ENCODE results near the gene LRRC7.
A peak's percentile ranks its signal among the peaks of the same experiment; 100 is the strongest.
"Not testable (repeated sequence)": the region's sequence is repeated elsewhere in the genome, so short reads cannot be mapped to it uniquely, and the experiment has no call there.

The LRRC7 gene

GRCh38 chr1:69914976-69915765, 347.4 kb downstream of the LRRC7 start:
- H3K36me3 Mint-ChIP-seq (ENCODE audit: low read depth) = no peaks in the 10 kb centered on the region
- no peak overlapping the region for H3K4me3 Mint-ChIP-seq
- TF ChIP-seq, protein P1, sequence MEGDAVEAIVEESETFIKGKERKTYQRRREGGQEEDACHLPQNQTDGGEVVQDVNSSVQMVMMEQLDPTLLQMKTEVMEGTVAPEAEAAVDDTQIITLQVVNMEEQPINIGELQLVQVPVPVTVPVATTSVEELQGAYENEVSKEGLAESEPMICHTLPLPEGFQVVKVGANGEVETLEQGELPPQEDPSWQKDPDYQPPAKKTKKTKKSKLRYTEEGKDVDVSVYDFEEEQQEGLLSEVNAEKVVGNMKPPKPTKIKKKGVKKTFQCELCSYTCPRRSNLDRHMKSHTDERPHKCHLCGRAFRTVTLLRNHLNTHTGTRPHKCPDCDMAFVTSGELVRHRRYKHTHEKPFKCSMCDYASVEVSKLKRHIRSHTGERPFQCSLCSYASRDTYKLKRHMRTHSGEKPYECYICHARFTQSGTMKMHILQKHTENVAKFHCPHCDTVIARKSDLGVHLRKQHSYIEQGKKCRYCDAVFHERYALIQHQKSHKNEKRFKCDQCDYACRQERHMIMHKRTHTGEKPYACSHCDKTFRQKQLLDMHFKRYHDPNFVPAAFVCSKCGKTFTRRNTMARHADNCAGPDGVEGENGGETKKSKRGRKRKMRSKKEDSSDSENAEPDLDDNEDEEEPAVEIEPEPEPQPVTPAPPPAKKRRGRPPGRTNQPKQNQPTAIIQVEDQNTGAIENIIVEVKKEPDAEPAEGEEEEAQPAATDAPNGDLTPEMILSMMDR (IDR thresholded peaks at IDR 0.05; ENCODE audit: unreplicated experiment in 3 of 3) = no peak
- H3K27me3 Mint-ChIP-seq (ENCODE audit: low read depth) = no peaks in the 10 kb centered on the region
- H3K27ac Mint-ChIP-seq = peak overlapping the region; percentile 83 to 92 (median 86)
- H3K4me1 Mint-ChIP-seq = peaks cover 17% of the 10 kb centered on the region
- peaks cover 6% of the 10 kb centered on the region for H3K9me3 Mint-ChIP-seq

DNA sequence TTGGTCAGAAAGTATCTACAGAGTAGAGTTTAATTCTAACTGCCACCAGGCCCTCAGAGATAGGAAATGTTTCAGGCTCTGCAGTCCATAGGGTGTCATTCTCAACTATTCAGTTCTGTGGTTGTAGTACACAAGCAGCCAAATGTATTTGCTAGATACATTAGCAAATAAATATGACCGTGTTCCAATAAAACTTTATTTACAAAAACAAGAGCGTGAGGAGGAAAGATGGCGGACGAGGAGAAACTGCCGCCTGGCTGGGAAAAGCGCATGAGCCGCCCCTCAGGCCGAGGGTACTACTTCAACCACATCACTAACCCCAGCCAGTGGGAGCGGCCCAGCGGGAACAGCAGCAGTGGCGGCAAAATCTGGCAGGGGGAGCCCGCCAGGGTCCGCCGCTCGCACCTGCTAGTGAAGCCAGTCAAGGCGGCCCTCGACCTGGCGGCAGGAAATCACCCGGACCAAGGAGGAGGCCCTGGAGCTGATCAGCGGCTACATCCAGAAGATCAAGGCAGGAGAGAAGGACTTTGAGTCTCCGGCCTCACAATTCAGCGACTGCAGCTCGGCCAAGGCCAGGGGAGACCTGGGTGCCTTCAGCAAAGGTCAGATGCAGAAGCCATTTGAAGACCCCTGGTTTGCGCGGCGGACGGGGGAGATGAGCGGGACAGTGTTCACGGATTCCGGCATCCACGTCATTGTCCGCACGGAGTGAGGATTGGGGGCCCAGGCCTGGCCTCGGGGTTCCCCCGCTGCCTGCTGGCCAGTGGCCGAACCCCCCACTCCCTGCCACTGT, 351.6 kb downstream of the LRRC7 start:
- Mint-ChIP-seq H3K9me3 (peaks cover 2% of the 10 kb centered on the region), H3K4me1 (peaks cover 10% of the 10 kb centered on the region), H3K36me3 (ENCODE audit: low read depth) (no peaks in the 10 kb centered on the region), H3K4me3 (no peak overlapping the region), H3K27ac (no peak overlapping the region), H3K27me3 (ENCODE audit: low read depth) (no peaks in the 10 kb centered on the region)
- TF ChIP-seq, protein P1 (IDR thresholded peaks at IDR 0.05; ENCODE audit: unreplicated experiment in 3 of 3) = no peak

GRCh38 chr1:69919922-69920273, 352.2 kb downstream of the LRRC7 start:
- no peak overlapping the region for H3K27ac Mint-ChIP-seq
- H3K4me3 Mint-ChIP-seq = no peak overlapping the region
- H3K4me1 Mint-ChIP-seq = peaks cover 7% of the 10 kb centered on the region
- TF ChIP-seq, protein P1 (IDR thresholded peaks at IDR 0.05; ENCODE audit: unreplicated experiment in 3 of 3) = no peak
- H3K9me3 Mint-ChIP-seq = peaks cover 2% of the 10 kb centered on the region
- no peaks in the 10 kb centered on the region for H3K36me3 Mint-ChIP-seq (ENCODE audit: low read depth)
- H3K27me3 Mint-ChIP-seq (ENCODE audit: low read depth) = no peaks in the 10 kb centered on the region

GRCh38 chr1:69920426-69920825, 352.7 kb downstream of the LRRC7 start:
- H3K36me3 Mint-ChIP-seq (ENCODE audit: low read depth) = no peaks in the 10 kb centered on the region

DNA sequence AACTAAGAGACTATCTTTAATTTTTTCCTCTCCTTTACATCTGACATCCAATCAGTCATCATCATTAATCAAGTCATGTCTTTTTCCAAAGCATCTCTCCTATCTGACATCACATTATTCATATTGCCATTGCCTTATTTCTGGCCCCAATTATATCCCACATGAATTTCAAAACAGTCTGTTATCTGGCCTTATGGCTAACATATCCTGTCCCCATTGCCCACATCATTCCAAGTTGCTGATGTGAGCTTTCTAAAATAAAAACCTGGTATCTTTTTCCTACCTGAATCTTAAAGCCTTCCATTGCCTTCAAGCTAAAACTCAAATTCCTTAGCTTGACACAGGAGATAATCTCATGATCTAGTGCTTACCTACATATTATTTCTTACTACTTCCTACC, 353.8 kb downstream of the LRRC7 start:
- TF ChIP-seq, protein P1 (IDR thresholded peaks at IDR 0.05; ENCODE audit: unreplicated experiment in 3 of 3) = no peak
- Mint-ChIP-seq H3K9me3 (peaks cover 3% of the 10 kb centered on the region), H3K36me3 (ENCODE audit: low read depth) (no peaks in the 10 kb centered on the region), H3K4me3 (no peak overlapping the region), H3K4me1 (no peaks in the 10 kb centered on the region), H3K27me3 (ENCODE audit: low read depth) (no peaks in the 10 kb centered on the region), H3K27ac (no peak overlapping the region)

More at GRCh38 chr1:69920426-69920825, 352.7 kb downstream of the LRRC7 start:
- peaks cover 2% of the 10 kb centered on the region for H3K4me1 Mint-ChIP-seq
- H3K4me3 Mint-ChIP-seq = no peak overlapping the region
- peaks cover 2% of the 10 kb centered on the region for H3K9me3 Mint-ChIP-seq
- TF ChIP-seq, protein P1 (IDR thresholded peaks at IDR 0.05; ENCODE audit: unreplicated experiment in 3 of 3) = no peak
- no peak overlapping the region for H3K27ac Mint-ChIP-seq
- no peaks in the 10 kb centered on the region for H3K27me3 Mint-ChIP-seq (ENCODE audit: low read depth)

DNA sequence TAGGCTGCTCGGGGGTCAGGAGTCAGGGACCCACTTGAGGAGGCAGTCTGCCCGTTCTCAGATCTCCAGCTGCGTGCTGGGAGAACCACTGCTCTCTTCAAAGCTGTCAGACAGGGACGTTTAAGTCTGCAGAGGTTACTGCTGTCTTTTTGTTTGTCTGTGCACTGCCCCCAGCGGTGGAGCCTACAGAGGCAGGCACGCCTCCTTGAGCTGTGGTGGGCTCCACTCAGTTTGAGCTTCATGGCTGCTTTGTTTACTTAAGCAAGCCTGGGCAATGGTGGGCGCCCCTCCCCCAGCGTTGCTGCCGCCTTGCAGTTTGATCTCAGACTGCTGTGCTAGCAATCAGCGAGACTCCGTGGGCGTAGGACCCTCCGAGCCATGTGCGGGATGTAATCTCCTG, 360.5 kb downstream of the LRRC7 start:
- not testable (repeated sequence) for H3K4me3 Mint-ChIP-seq; H3K36me3 Mint-ChIP-seq (ENCODE audit: low read depth); H3K27me3 Mint-ChIP-seq (ENCODE audit: low read depth); H3K27ac Mint-ChIP-seq; H3K4me1 Mint-ChIP-seq
- H3K9me3 Mint-ChIP-seq = peaks cover 21% of the 10 kb centered on the region
